HepG2 (cell line): ENCODE measurements around the gene COASY. TPM values are rescaled to one million over a fixed set of nuclear protein-coding genes. Genes with fewer than 3 reads are reported as not detected.

Experiments
- GFI1 ChIP-seq: sonication (generic); formaldehyde crosslinking; IDR thresholded peaks from 2 replicates; pipeline ENCODE4 v1.5.0; 2020; ENCODE audit warnings: missing genetic modification reagents, mild to moderate bottlenecking, borderline replicate concordance
- ISL2 ChIP-seq: sonication (generic); formaldehyde crosslinking; IDR thresholded peaks from 2 replicates; pipeline ENCODE4 v1.5.0; 2020; ENCODE audit warnings: missing genetic modification reagents
- MED1 ChIP-seq: sonication (generic); formaldehyde crosslinking; IDR thresholded peaks from 2 replicates; pipeline ENCODE4 v1.4.0; 2020; ENCODE audit warnings: missing genetic modification reagents
- SMARCC2 ChIP-seq: fragments of 450-650 bp; IDR thresholded peaks from 2 replicates; pipeline ENCODE4 v1.6.1; 2017; ENCODE audit warnings: antibody characterized with exemption, mild to moderate bottlenecking
- SMC3 ChIP-seq: IDR thresholded peaks from 2 replicates; pipeline ENCODE4 v1.6.1; 2011; ENCODE audit warnings: low read length, improper control_type of control experiment
- SP4 ChIP-seq: sonication (generic); formaldehyde crosslinking; IDR thresholded peaks from 2 replicates; pipeline ENCODE4 v1.8.1; 2023; ENCODE audit warnings: mild to moderate bottlenecking, missing genetic modification reagents
- XRCC5 ChIP-seq: fragments of 200-400 bp; formaldehyde crosslinking; optimal IDR thresholded peaks from 2 replicates; pipeline ENCODE3; 2017; ENCODE audit warnings: mild to moderate bottlenecking, low read length
- ZBTB39 ChIP-seq: sonication (generic); formaldehyde crosslinking; IDR thresholded peaks from 2 replicates; pipeline ENCODE4 v1.5.0; 2020; ENCODE audit warnings: missing genetic modification reagents
- ZFP82 ChIP-seq: sonication (generic); formaldehyde crosslinking; IDR thresholded peaks from 2 replicates; pipeline ENCODE4 v1.5.1; 2020; ENCODE audit warnings: mild to moderate bottlenecking, missing genetic modification reagents, borderline replicate concordance
- ZNF292 ChIP-seq: sonication (generic); formaldehyde crosslinking; IDR thresholded peaks from 2 replicates; pipeline ENCODE4 v1.8.1; 2022; ENCODE audit warnings: mild to moderate bottlenecking, low read depth, missing genetic modification reagents, borderline replicate concordance
- ZNF335 ChIP-seq: sonication (generic); formaldehyde crosslinking; IDR thresholded peaks from 2 replicates; pipeline ENCODE4 v1.4.0; 2020; ENCODE audit warnings: missing genetic modification reagents
- ZNF605 ChIP-seq: sonication (generic); formaldehyde crosslinking; IDR thresholded peaks from 2 replicates; pipeline ENCODE4 v1.8.0; 2022; ENCODE audit warnings: mild to moderate bottlenecking, missing genetic modification reagents
- ZNF672 ChIP-seq: sonication (generic); formaldehyde crosslinking; IDR thresholded peaks from 2 replicates; pipeline ENCODE4 v1.8.1; 2022; ENCODE audit warnings: missing genetic modification reagents
- polyA plus RNA-seq, 8 experiments: library from polyadenylated mRNA; depleted of rRNA in 3 of 8; stranded (reverse) in 7 of 8; unstranded in 1 of 8; fragments of >200 nt; fragmentation: Illumina TruSeq in 4 of 8; extraction: Trizol in 4 of 8; gene quantifications; 2 replicates each; pipeline versions ENCODE4 v1.2.1 to v1.2.3, GENCODE V29; 2011 to 2016; ENCODE audit warnings: low read depth in 4 of 8, missing spikeins in 1 of 8, mixed read lengths in 1 of 8; ENCODE audit not compliant: insufficient read depth in 1 of 8
- total RNA-seq, 5 experiments: library from RNA; depleted of rRNA; stranded (reverse); fragments of >200 nt; fragmentation: Illumina TruSeq; extraction: Trizol; gene quantifications; 2 replicates each; pipeline ENCODE4 v1.2.3, GENCODE V29; 2016; ENCODE audit warnings: low read depth in 1 of 5
- TF ChIP-seq, protein P1 (sequence below): sonication (generic); formaldehyde crosslinking; IDR thresholded peaks from 2 replicates; pipeline ENCODE4 v1.4.0; 2020; ENCODE audit warnings: missing genetic modification reagents, borderline replicate concordance
- TF ChIP-seq, protein P2 (sequence below): sonication (generic); formaldehyde crosslinking; conservative IDR thresholded peaks from 2 replicates; pipeline ENCODE4 v1.8.0; 2022; ENCODE audit warnings: mild to moderate bottlenecking, moderate library complexity, missing genetic modification reagents
- TF ChIP-seq, protein P3 (sequence below): sonication (generic); formaldehyde crosslinking; IDR thresholded peaks from 2 replicates; pipeline ENCODE4 v1.4.0; 2020; ENCODE audit warnings: missing genetic modification reagents
- TF ChIP-seq, protein P4 (sequence below): sonication (generic); formaldehyde crosslinking; IDR thresholded peaks from 2 replicates; pipeline ENCODE4 v1.4.0; 2020; ENCODE audit warnings: missing genetic modification reagents; ENCODE audit errors: not compliant biosample characterization

Gene COASY
- total and polyA plus RNA-seq, 2 of the 13 experiments (the other 11 are each of a cell fraction or from before 2014, with no cell fraction given), result 90.7 to 125 TPM

DNA sequence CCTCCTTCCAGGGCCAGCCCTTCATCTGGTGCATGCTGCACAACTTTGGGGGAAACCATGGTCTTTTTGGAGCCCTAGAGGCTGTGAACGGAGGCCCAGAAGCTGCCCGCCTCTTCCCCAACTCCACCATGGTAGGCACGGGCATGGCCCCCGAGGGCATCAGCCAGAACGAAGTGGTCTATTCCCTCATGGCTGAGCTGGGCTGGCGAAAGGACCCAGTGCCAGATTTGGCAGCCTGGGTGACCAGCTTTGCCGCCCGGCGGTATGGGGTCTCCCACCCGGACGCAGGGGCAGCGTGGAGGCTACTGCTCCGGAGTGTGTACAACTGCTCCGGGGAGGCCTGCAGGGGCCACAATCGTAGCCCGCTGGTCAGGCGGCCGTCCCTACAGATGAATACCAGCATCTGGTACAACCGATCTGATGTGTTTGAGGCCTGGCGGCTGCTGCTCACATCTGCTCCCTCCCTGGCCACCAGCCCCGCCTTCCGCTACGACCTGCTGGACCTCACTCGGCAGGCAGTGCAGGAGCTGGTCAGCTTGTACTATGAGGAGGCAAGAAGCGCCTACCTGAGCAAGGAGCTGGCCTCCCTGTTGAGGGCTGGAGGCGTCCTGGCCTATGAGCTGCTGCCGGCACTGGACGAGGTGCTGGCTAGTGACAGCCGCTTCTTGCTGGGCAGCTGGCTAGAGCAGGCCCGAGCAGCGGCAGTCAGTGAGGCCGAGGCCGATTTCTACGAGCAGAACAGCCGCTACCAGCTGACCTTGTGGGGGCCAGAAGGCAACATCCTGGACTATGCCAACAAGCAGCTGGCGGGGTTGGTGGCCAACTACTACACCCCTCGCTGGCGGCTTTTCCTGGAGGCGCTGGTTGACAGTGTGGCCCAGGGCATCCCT lies 18.5 kb upstream of the COASY start (continued):
- TF ChIP-seq SMC3, result no peak
- no peak for TF ChIP-seq ZNF605 (CRISPR knock-in tag)
- no peak for TF ChIP-seq ZBTB39
- no peak for TF ChIP-seq ZNF672
- TF ChIP-seq, protein P1, sequence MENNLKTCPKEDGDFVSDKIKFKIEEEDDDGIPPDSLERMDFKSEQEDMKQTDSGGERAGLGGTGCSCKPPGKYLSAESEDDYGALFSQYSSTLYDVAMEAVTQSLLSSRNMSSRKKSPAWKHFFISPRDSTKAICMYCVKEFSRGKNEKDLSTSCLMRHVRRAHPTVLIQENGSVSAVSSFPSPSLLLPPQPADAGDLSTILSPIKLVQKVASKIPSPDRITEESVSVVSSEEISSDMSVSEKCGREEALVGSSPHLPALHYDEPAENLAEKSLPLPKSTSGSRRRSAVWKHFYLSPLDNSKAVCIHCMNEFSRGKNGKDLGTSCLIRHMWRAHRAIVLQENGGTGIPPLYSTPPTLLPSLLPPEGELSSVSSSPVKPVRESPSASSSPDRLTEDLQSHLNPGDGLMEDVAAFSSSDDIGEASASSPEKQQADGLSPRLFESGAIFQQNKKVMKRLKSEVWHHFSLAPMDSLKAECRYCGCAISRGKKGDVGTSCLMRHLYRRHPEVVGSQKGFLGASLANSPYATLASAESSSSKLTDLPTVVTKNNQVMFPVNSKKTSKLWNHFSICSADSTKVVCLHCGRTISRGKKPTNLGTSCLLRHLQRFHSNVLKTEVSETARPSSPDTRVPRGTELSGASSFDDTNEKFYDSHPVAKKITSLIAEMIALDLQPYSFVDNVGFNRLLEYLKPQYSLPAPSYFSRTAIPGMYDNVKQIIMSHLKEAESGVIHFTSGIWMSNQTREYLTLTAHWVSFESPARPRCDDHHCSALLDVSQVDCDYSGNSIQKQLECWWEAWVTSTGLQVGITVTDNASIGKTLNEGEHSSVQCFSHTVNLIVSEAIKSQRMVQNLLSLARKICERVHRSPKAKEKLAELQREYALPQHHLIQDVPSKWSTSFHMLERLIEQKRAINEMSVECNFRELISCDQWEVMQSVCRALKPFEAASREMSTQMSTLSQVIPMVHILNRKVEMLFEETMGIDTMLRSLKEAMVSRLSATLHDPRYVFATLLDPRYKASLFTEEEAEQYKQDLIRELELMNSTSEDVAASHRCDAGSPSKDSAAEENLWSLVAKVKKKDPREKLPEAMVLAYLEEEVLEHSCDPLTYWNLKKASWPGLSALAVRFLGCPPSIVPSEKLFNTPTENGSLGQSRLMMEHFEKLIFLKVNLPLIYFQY, result no peak
- TF ChIP-seq, protein P2, sequence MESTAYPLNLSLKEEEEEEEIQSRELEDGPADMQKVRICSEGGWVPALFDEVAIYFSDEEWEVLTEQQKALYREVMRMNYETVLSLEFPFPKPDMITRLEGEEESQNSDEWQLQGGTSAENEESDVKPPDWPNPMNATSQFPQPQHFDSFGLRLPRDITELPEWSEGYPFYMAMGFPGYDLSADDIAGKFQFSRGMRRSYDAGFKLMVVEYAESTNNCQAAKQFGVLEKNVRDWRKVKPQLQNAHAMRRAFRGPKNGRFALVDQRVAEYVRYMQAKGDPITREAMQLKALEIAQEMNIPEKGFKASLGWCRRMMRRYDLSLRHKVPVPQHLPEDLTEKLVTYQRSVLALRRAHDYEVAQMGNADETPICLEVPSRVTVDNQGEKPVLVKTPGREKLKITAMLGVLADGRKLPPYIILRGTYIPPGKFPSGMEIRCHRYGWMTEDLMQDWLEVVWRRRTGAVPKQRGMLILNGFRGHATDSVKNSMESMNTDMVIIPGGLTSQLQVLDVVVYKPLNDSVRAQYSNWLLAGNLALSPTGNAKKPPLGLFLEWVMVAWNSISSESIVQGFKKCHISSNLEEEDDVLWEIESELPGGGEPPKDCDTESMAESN, result no peak
- no peak for TF ChIP-seq ZNF292 (CRISPR knock-in tag)
- TF ChIP-seq MED1 (CRISPR knock-in tag), result no peak
- no peak for TF ChIP-seq ZFP82 (CRISPR knock-in tag)
- no peak for TF ChIP-seq ISL2 (CRISPR knock-in tag)
- no peak for TF ChIP-seq SMARCC2
- TF ChIP-seq GFI1, result no peak
- TF ChIP-seq ZNF335 (CRISPR knock-in tag), result no peak
- TF ChIP-seq SP4 (CRISPR knock-in tag), result peak; percentile 40; the same call in 1 of the 2 replicates
- TF ChIP-seq, protein P3, sequence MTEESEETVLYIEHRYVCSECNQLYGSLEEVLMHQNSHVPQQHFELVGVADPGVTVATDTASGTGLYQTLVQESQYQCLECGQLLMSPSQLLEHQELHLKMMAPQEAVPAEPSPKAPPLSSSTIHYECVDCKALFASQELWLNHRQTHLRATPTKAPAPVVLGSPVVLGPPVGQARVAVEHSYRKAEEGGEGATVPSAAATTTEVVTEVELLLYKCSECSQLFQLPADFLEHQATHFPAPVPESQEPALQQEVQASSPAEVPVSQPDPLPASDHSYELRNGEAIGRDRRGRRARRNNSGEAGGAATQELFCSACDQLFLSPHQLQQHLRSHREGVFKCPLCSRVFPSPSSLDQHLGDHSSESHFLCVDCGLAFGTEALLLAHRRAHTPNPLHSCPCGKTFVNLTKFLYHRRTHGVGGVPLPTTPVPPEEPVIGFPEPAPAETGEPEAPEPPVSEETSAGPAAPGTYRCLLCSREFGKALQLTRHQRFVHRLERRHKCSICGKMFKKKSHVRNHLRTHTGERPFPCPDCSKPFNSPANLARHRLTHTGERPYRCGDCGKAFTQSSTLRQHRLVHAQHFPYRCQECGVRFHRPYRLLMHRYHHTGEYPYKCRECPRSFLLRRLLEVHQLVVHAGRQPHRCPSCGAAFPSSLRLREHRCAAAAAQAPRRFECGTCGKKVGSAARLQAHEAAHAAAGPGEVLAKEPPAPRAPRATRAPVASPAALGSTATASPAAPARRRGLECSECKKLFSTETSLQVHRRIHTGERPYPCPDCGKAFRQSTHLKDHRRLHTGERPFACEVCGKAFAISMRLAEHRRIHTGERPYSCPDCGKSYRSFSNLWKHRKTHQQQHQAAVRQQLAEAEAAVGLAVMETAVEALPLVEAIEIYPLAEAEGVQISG (CRISPR knock-in tag), result 0 out of 2 replicates have a peak, but pooled peaks have one; percentile 3
- TF ChIP-seq, protein P4, sequence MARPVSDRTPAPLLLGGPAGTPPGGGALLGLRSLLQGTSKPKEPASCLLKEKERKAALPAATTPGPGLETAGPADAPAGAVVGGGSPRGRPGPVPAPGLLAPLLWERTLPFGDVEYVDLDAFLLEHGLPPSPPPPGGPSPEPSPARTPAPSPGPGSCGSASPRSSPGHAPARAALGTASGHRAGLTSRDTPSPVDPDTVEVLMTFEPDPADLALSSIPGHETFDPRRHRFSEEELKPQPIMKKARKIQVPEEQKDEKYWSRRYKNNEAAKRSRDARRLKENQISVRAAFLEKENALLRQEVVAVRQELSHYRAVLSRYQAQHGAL (CRISPR knock-in tag), result no peak
- TF ChIP-seq XRCC5, result no peak
